Stimulated activated CD8-positive, alpha-beta memory T cell treated with anti-CD3 and anti-CD28 coated beads, Interleukin-7, amount 100 ng/mL, for 24 hours (primary cell): ENCODE data around the gene VTCN1.
"Not testable (repeated sequence)": the region's sequence is repeated elsewhere in the genome, so short reads cannot be mapped to it uniquely, and the experiment has no call there.

Experiments
- DNase-seq: peaks from one replicate; pipeline ENCODE4 v3.0.0-alpha.2; 2020; ENCODE audit warnings: low read depth

Gene VTCN1

GRCh38 chr1:117166076-117166475 is 44.7 kb downstream of the VTCN1 start:
- DNase-seq: no peak

GRCh38 chr1:117164209-117164608 is 46.5 kb downstream of the VTCN1 start:
- no peak for DNase-seq

DNA sequence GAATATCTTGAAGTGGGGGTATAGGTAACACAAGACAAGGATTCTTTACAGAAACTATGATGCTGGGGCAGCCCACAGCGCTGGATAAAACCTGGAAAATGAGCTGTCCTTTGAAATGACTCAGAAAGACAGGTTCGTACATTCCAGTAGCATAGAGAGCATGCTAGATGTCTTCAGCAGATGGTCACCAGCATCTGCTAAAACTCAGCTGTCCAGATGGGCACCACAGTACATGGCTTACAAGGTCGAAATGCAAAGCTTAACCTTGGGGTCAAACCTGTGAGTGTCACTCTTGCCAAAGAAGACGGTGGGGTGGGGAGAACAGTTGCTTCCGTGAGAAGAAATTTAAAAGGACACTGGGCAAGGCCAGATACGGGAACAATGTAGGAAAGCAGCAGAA is 47.9 kb downstream of the VTCN1 start:
- DNase-seq: no peak

- no peak for DNase-seq
These were observed 48.8 kb downstream of the VTCN1 start for GRCh38 chr1:117161887-117162286.

- DNase-seq: not testable (repeated sequence)
These were observed 59.4 kb downstream of the VTCN1 start for GRCh38 chr1:117151305-117151704.

GRCh38 chr1:117150316-117150715 is 60.4 kb downstream of the VTCN1 start:
- no peak for DNase-seq

DNA sequence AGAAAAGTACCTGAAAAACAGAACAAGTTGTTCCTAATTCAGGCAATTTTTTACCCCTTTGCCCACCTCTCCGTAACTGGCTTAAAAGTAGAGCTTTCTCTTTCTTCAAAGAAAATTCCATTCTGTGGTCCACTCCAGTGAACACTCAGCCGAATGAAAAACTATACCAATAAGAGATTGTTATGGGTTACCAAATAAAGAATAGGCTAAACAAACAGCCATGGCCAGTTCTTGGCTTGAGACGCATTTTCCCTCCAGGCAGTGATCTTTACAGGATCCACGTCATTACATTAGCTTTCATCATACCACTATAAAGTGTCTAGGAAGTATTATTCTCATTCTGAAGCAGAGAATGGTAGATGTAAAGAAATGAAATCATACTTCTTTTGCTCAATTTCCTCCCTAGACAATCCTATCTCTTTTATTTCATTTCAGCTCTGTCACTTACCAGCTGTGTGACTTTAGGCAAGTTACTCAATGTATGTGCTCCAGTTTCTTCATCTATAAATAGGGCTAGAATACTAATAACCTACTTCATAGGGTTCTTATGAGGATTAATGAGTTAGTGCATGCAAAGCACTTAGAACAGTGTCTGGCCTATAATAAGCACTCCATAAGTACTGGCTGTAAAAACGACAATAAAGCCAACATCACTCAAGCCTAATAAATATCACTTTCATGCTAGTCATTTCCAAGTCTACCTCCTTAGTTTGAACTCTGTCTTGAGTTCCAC is 62.7 kb downstream of the VTCN1 start:
- DNase-seq: no peak

DNA sequence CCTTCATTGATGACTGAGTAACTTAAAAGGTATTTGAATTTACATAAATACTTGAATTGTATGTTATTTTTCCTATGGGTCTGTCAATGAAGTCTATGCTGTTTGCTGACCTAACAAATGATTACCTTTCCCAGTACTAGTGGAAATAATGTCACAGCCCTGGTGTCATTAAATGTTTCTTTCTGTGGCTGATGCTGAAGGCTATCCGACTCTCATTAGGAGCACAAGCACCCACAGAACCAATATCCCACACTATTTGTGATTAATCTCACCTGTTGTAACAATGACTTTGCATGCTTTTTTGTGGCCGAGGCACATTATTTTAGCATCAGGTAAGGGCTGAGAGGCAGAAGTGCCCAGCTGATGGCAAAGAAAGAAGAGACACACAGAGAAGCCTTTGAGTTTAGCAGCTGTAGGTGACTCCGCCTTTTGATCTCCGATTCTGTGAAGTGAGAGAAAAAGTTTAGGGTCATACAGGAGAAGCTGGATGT is 63.3 kb downstream of the VTCN1 start:
- no peak for DNase-seq

DNA sequence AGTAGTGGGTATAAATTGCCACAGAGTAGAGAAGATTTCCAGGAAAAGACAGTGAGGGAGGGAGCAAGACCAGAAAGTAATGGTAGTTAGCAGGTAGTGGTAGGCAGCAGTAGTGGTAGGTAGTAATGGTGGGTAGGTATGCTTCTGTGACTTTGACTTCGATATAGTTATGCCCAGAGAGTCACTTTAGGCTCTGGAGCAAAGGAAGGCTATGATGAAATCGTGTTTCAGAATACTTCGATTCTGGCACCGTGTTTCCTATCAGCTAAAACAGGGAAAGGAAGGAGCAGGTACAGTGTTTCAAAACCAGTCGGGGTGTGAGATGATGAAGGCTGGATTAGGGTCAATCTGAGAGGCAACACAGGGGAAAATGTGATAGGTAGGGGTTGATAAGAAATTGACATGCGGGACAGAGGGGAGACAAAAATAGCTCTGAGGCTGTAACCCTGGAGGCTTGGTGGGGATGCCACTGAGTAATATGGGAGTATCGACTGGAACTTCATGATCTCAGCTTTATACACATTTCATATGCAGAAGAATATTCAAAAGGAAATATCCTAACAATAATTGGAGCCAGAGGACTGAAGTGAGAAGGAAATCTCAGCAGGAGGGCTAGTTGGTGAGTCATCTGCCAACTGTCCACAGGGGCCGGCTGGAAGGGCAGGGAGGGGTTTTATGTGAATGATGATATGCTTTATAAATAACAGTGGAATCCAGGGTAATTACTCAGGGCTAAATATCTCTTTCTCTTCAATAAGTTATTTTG is 64.0 kb downstream of the VTCN1 start:
- no peak for DNase-seq

GRCh38 chr1:117146072-117146471 is 64.7 kb downstream of the VTCN1 start:
- no peak for DNase-seq

DNA sequence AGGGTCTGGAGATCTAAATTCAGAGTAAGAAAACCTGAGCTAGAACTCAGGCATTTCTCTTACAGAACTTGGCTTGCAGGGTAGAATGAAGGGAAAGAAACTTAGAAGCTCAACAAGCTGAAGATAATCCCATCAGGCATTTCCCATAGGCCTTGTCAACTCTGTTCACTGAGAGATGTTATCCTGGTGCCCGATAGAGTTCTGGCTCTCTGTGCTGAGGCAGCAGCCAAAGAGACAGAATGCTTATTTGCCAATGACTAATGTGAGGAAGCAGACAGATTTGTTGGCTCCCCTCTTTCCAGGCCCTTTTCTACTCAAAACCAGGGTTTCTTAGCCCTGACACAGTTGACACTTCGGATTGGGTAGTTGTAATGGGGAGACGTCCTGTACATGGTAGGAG is 66.9 kb downstream of the VTCN1 start:
- no peak for DNase-seq

GRCh38 chr1:117143172-117143571 is 67.6 kb downstream of the VTCN1 start:
- DNase-seq: no peak

DNA sequence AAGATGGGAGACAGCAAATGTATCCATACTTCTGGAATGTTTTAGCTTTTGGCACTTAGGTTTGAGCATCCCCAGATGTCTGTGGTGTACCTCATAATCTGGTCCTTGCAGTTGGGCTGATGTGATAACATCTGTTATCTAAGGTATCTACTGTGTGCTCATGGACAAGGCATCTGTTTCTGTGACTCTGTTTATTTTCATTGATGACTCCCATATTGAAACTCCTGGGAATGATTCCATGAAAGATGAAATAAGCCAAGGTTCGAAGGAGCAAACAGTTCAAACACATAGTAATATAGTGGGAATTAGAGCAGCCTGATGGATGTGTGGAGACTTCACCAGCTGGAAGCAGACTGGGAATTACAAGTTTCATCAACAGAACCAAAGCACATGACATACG is 68.5 kb downstream of the VTCN1 start:
- DNase-seq: no peak

DNA sequence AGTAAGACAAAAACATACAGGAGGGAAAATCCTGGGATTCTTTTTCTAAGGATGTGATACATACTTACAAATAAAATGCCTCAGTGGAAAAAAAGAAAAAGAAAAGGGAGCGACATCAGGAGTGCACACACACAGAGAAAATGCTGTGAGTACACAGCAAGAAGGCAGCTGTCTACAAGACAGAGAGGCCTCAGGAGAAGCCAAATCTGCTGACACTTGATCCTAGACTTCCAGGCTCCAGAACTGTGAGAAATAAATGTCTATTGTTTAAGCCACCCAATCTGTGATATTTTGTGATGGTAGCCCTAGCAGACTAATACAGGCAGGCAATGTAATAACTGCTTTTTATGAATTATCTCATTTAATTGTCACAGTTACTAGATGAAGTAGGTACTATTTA is 72.2 kb downstream of the VTCN1 start:
- DNase-seq: no peak

DNA sequence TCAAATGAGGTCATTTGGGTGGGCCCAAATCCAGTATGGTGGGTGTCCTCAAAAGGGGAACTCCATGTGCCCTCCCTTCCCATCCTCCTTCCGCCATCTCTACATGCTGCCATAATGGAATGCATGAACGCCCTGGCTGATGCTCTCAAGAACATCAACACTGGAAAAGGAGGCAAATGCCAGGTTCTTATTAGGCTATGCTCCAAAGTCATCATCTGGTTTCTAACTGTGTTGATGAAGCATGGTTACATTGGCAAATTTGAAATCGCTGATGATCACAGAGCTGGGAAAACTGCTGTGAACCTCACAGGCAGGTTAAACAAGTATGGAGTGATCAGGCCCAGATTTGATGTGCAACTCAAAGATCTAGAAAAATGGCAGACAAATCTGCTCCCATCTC is 72.6 kb downstream of the VTCN1 start:
- no peak for DNase-seq

GRCh38 chr1:117137281-117137855 is 73.4 kb downstream of the VTCN1 start:
- DNase-seq: no peak

GRCh38 chr1:117136749-117137148 is 74.0 kb downstream of the VTCN1 start:
- no peak for DNase-seq

DNA sequence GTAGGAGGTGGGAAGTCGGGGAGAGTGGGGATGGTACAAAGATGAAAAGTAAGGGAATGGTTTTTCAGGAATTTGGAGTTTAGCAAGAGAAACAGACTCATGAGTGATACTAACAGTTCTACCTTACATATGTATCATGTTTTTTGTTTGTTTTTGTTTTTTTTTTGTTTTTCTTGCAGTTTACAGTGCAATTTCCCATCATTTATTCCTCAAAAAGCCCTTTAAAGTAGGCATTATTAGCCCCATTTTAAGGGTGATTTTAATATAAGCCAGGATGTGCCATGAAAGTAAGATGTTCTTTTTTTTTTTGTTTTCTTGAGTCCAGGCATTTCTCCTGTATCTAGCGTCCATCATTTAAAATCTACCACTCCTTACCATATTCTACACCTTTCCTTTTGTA is 75.4 kb downstream of the VTCN1 start:
- no peak for DNase-seq

GRCh38 chr1:117130526-117130925 is 80.2 kb downstream of the VTCN1 start:
- DNase-seq: no peak

DNA sequence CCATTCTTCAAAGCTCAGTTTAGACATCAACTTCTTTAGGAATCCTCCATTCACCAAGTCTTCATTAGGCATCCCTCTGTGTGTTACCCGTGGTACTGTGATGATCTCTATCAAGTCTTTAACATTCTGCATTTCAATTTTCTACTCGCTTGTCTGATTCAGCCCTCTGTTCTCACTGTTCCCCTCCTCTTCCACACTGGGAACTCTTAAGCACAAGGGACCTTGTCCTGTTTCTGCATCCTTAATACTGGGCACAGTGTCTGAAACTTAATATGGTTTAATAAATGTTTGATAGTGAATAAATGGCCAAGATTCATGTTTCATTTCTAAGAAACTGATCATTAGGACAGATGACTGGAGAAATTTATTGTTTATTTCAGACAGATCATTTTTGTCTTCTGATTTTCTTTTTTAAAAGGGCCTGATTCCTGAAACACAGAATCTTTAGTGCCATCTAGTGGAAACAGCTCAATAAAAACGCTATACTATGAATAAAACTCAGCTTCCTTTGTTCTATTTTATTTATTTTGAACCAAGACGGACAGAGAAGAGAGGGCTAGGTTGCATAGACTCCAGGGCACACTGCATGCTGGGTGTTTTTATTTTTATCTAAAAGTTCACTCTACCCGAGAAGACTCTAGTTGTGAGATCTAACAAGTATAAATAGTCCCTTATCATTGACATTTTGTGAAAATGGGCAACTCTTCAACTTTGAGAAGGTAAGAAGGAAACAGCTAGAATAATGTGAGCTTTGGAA is 82.2 kb downstream of the VTCN1 start:
- DNase-seq: no peak

GRCh38 chr1:117127795-117128194 is 82.9 kb downstream of the VTCN1 start:
- no peak for DNase-seq

DNA sequence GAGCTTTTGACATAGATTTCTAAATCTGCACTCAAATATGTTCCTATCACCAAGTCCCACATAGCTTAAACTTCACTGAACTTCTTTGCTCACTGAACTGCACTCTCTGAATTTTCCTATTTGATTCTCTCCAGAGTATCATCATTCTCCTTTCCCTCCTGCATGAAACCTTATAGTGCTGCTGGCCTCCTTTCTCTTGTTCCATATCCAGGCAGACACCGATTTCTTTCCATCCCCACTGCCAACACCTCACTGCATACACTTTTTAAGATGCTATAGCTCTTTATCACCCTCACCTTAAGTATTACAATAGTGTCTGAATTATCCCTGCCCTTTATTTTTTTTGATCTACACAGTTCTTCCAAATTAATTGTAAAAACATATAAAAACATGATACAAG is 86.1 kb downstream of the VTCN1 start:
- no peak for DNase-seq
